IPS-15b (cell line): Measurements from ENCODE around the gene KATNB1.

Source experiments
- H3K27me3 ChIP-seq: one replicate; pipeline ENCODE4 v1.6.1; 2013; ENCODE audit warnings: low read length; ENCODE audit not compliant: control insufficient read depth, insufficient read depth
- H3K36me3 ChIP-seq: one replicate; pipeline ENCODE4 v1.6.1; 2013; ENCODE audit warnings: low read length; ENCODE audit not compliant: control insufficient read depth, insufficient read depth
- H3K4me1 ChIP-seq: one replicate; pipeline ENCODE4 v1.6.1; 2013; ENCODE audit warnings: mild to moderate bottlenecking, low read length; ENCODE audit not compliant: control insufficient read depth, insufficient read depth
- H3K4me3 ChIP-seq: one replicate; pipeline ENCODE4 v1.5.1; 2013; ENCODE audit warnings: low read depth, low read length
- H3K9ac ChIP-seq: one replicate; pipeline ENCODE4 v1.6.1; 2013; ENCODE audit warnings: low read depth, mild to moderate bottlenecking, low read length
- H3K9me3 ChIP-seq: one replicate; pipeline ENCODE4 v1.6.1; 2013; ENCODE audit warnings: mild to moderate bottlenecking, low read length; ENCODE audit not compliant: control insufficient read depth, insufficient read depth

KATNB1 gene

DNA sequence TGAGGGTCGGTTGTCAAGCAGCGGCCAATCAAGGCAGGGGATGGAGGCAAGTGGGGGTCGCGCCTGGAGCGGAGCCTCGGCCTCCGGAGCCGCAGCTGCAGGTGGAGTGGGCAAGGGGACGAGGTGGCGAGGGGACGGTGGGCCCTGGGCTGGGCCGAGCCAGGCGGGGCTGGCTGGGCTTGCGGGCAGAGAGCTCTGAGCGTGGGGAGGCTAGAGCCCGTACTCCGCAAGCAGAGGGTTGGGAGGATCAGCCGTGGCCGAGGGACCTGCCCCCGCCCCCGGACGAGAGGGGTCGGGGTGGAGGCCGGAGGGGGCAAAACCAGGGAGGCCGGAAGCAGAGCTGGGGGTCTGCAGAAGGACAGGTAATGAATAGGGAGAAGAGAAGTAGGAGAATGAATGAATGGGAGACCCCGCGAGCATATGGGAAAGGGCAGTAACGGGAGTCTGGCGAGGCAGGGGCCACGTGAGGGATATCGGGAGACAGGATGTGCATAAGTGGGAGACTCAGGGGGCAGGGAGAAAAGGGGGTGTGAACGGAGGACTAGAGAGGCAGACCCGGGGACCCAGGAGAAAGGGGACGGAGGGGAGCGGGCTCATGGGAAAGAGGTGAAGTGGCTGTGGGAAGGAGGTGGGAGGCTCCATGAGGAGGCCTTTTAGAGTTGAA, at the start of gene KATNB1:
Gene KATNB1 (plus strand): TSS at position 16 of the 664 bp plus-strand sequence. CDS start 1,474 bp downstream, outside the sequence.
- Histone ChIP-seq H3K9ac (peak within 1 kb of the TSS; percentile 97), H3K9me3 (no peaks in the 10 kb centered on the region), H3K4me1 (peaks cover 4% of the 10 kb centered on the region), H3K27me3 (no peaks in the 10 kb centered on the region), H3K4me3 (peak within 1 kb of the TSS; percentile 97), H3K36me3 (peaks cover 11% of the 10 kb centered on the region)

- Histone ChIP-seq H3K36me3 (no peaks in the 10 kb centered on the region), H3K27me3 (no peaks in the 10 kb centered on the region), H3K4me3 (no peak overlapping the region), H3K9me3 (no peaks in the 10 kb centered on the region), H3K4me1 (no peaks in the 10 kb centered on the region), H3K9ac (no peak overlapping the region)
Observed at GRCh38 chr16:57686577-57686976, 49.0 kb upstream of the KATNB1 start.

DNA sequence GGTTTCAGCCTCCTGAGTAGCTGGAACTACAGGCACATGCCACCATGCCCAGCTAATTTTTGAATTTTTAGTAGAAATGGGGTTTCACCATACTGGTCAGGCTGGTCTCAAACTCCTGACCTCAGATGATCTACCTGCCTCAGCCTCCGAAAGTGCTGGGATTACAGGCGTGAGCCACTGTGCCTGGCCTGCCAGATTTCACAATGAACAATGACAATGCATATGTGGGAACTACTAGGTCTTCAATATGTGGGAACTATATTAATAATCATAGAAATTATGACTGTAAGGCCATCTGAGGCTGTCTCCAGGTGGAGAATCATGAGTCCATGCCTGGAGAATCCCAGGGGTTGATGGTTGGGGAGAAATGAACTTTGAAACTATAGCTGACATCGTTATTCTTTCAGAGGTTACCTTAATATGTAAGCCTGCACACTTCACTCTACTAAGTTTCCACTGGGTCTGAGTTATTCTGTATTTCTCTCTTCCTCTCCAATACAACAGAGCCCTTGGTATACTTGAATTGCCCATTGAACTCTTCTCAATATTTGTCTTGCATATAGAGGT, 48.1 kb upstream of the KATNB1 start:
- Histone ChIP-seq H3K9ac (no peak overlapping the region), H3K4me3 (no peak overlapping the region), H3K4me1 (no peaks in the 10 kb centered on the region), H3K27me3 (no peaks in the 10 kb centered on the region), H3K36me3 (no peaks in the 10 kb centered on the region), H3K9me3 (no peaks in the 10 kb centered on the region)

- H3K4me3 ChIP-seq, result no peak overlapping the region
- no peaks in the 10 kb centered on the region for H3K9me3 ChIP-seq
- no peaks in the 10 kb centered on the region for H3K36me3 ChIP-seq
- no peaks in the 10 kb centered on the region for H3K27me3 ChIP-seq
- no peaks in the 10 kb centered on the region for H3K4me1 ChIP-seq
- H3K9ac ChIP-seq, result no peak overlapping the region
Observed at GRCh38 chr16:57688487-57688986, 47.0 kb upstream of the KATNB1 start.

- no peaks in the 10 kb centered on the region for H3K4me1 ChIP-seq
- H3K27me3 ChIP-seq, result no peaks in the 10 kb centered on the region
- no peak overlapping the region for H3K4me3 ChIP-seq
- H3K9ac ChIP-seq, result no peak overlapping the region
- no peaks in the 10 kb centered on the region for H3K9me3 ChIP-seq
- H3K36me3 ChIP-seq, result no peaks in the 10 kb centered on the region
Observed at GRCh38 chr16:57688987-57689761, 46.4 kb upstream of the KATNB1 start.

DNA sequence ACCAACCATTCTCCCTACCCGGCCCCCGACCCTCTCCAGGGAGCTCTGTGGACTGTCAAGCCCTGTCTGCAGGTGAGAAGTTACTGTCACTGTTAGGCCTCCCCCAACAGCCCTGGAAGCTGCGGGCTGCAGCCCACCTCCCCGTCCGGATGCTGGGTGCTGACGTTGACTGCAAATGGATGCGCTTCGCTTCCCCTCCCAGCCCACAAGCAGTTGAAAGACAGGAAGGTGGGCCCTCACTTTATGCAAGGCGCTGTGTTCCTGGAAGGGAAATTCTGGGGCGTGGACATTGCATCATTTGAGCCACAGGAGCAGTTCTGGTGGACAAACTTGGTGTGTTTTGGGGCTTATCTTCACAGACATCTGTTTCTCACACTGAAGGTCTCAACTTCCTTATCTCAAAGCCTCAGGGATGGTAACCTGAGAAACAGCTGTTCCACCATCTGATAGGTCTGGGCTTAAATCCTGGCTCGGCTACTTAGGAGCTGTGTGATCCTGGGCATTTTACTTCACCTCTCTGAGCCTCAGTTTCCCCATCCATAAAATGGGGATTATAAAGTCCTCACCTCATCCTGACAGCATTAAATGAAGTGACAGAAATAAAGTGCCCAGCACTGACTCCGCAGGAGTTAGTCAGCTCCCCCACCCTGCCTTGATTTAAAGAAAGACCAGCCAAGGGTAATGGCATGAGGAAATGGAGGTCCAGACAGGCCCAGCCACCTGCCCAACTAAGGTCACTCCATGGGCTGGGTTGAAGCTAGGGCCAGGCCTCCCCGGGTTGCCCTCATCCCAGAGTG, 45.6 kb upstream of the KATNB1 start:
- no peak overlapping the region for H3K9ac ChIP-seq
- no peak overlapping the region for H3K4me3 ChIP-seq
- H3K4me1 ChIP-seq, result no peaks in the 10 kb centered on the region

GRCh38 chr16:57690782-57691471, 44.6 kb upstream of the KATNB1 start:
- Histone ChIP-seq H3K9me3 (no peaks in the 10 kb centered on the region), H3K4me1 (no peaks in the 10 kb centered on the region), H3K4me3 (no peak overlapping the region), H3K9ac (no peak overlapping the region), H3K27me3 (no peaks in the 10 kb centered on the region), H3K36me3 (no peaks in the 10 kb centered on the region)

More for the DNA sequence above, 45.6 kb upstream of the KATNB1 start:
- Histone ChIP-seq H3K9me3 (no peaks in the 10 kb centered on the region), H3K36me3 (no peaks in the 10 kb centered on the region), H3K27me3 (no peaks in the 10 kb centered on the region)

- Histone ChIP-seq H3K27me3 (no peaks in the 10 kb centered on the region), H3K36me3 (no peaks in the 10 kb centered on the region), H3K4me3 (no peak overlapping the region), H3K4me1 (no peaks in the 10 kb centered on the region), H3K9me3 (no peaks in the 10 kb centered on the region), H3K9ac (no peak overlapping the region)
Observed at GRCh38 chr16:57692636-57693035, 42.9 kb upstream of the KATNB1 start.

- Histone ChIP-seq H3K36me3 (no peaks in the 10 kb centered on the region), H3K9ac (no peak overlapping the region), H3K4me3 (no peak overlapping the region), H3K9me3 (no peaks in the 10 kb centered on the region), H3K4me1 (no peaks in the 10 kb centered on the region), H3K27me3 (no peaks in the 10 kb centered on the region)
Observed at GRCh38 chr16:57693550-57693949, 42.0 kb upstream of the KATNB1 start.

DNA sequence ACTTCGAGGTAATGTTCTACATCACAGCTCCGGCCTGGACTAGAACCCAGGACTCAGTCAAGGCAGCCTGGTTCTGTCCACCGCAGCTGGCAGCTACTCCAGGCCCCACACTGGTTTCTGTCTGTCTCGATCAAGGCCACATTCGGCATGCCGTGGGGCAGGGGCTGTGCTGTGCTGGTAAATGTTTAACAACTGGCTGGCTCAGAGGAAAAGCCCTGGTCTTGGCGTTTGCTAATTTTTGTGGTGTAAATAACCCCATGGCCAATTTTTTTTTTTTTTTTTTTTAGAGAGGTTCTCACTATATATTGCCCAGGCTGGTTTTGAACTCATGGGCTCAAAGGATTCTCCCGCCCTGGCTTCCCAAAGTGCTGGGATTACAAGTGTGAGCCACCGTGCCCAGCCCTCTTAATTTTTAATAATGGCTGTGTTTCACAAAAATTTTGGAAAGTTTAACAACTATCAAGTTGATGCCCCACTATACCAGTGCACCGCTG, 41.3 kb upstream of the KATNB1 start:
- H3K27me3 ChIP-seq, result no peaks in the 10 kb centered on the region
- H3K4me1 ChIP-seq, result no peaks in the 10 kb centered on the region
- no peaks in the 10 kb centered on the region for H3K9me3 ChIP-seq
- no peak overlapping the region for H3K9ac ChIP-seq
- no peaks in the 10 kb centered on the region for H3K36me3 ChIP-seq
- no peak overlapping the region for H3K4me3 ChIP-seq
